ENCODE results near the gene ENKD1.

ENKD1 gene

GRCh38 chr16:67678354-67679023, 11.9 kb upstream of the ENKD1 start:
- no peak for DNase-seq

- no peak for DNase-seq
Observed at GRCh38 chr16:67677712-67678111, 11.2 kb upstream of the ENKD1 start.

- DNase-seq, result no peak
Observed at GRCh38 chr16:67676939-67677338, 10.4 kb upstream of the ENKD1 start.

- no peak for DNase-seq
Observed at GRCh38 chr16:67676516-67676915, 10.0 kb upstream of the ENKD1 start.

GRCh38 chr16:67675999-67676398, 9.4 kb upstream of the ENKD1 start:
- DNase-seq, result no peak

GRCh38 chr16:67675579-67675935, 9.0 kb upstream of the ENKD1 start:
- no peak for DNase-seq

- DNase-seq, result no peak
Observed at GRCh38 chr16:67674851-67675578, 8.5 kb upstream of the ENKD1 start.

GRCh38 chr16:67673712-67674580, 7.4 kb upstream of the ENKD1 start:
- DNase-seq, result peak; percentile 79

- DNase-seq, result peak; percentile 85
Observed at GRCh38 chr16:67672739-67673662, 6.5 kb upstream of the ENKD1 start.

- DNase-seq, result no peak
Observed at GRCh38 chr16:67672306-67672705, 5.8 kb upstream of the ENKD1 start.

- DNase-seq, result no peak
Observed at GRCh38 chr16:67669499-67670101, 3.0 kb upstream of the ENKD1 start.

- DNase-seq, result peak; percentile 50
Observed at GRCh38 chr16:67668495-67669157, 2.1 kb upstream of the ENKD1 start.

GRCh38 chr16:67667817-67668494, 1.4 kb upstream of the ENKD1 start:
- DNase-seq, result peak; percentile 98

- no peak for DNase-seq
Observed at GRCh38 chr16:67667453-67667816, 885 bp upstream of the ENKD1 start.

GRCh38 chr16:67666032-67666551, 458 bp downstream of the ENKD1 start:
- DNase-seq, result no peak

- no peak for DNase-seq
Observed at GRCh38 chr16:67665598-67665997, 952 bp downstream of the ENKD1 start.

- no peak for DNase-seq
Observed at GRCh38 chr16:67664871-67665270, 1.7 kb downstream of the ENKD1 start.

- DNase-seq, result no peak
Observed at GRCh38 chr16:67664258-67664657, 2.3 kb downstream of the ENKD1 start.

GRCh38 chr16:67663877-67664222, 2.7 kb downstream of the ENKD1 start:
- DNase-seq, result no peak

- DNase-seq, result peak; percentile 63
Observed at GRCh38 chr16:67663151-67663876, 3.2 kb downstream of the ENKD1 start.
